OCI-LY7 (cell line): ENCODE data around the gene GAR1. TPM values are rescaled to one million over a fixed set of nuclear protein-coding genes. Genes with fewer than 3 reads are reported as not detected.

Experiments
- BruUV-seq: library from RNA; stranded (reverse); fragments of 400-500 nt; replicated peaks from 2 replicates; lab custom pipeline; 2021; lab: Mats Ljungman, UMichigan
- CTCF ChIA-PET: fragments of 300-600 bp; sonication (Branson Sonifier 250); formaldehyde crosslinking; loops from one replicate; lab custom pipeline; 2022; ENCODE audit warnings: antibody characterized with exemption; ENCODE audit not compliant: unreplicated experiment; lab: Charles Lee
- POLR2A ChIA-PET: fragments of 300-600 bp; sonication (Branson Sonifier 250); formaldehyde crosslinking; loops from one replicate; lab custom pipeline; 2022; ENCODE audit warnings: antibody characterized with exemption; lab: Charles Lee
- DNase-seq: peaks from one replicate; pipeline ENCODE4 v3.0.0-alpha.2; 2015; ENCODE audit warnings: low spot score
- H2AFZ ChIP-seq: fragments of 200-600 bp; sonication (generic), shearing (Covaris generic); 2 replicates; pipeline ENCODE4 v1.6.1; 2014; ENCODE audit warnings: mild to moderate bottlenecking, antibody characterized with exemption, low read length, moderate library complexity
- H3K27ac ChIP-seq: fragments of 200-600 bp; sonication (generic); 2 replicates; pipeline ENCODE4 v1.5.1; 2014; ENCODE audit warnings: mixed run types, low read depth, mild to moderate bottlenecking, moderate library complexity, low read length, inconsistent platforms; ENCODE audit not compliant: poor library complexity, severe bottlenecking
- H3K36me3 ChIP-seq: fragments of 200-600 bp; sonication (generic); 2 replicates; pipeline ENCODE4 v1.6.1; 2014; ENCODE audit warnings: mild to moderate bottlenecking, antibody characterized with exemption, low read length, moderate library complexity, mixed read lengths; ENCODE audit not compliant: insufficient read depth
- H3K4me1 ChIP-seq: fragments of 200-600 bp; sonication (generic); 2 replicates; pipeline ENCODE4 v1.5.1; 2014; ENCODE audit warnings: mild to moderate bottlenecking, low read length; ENCODE audit not compliant: insufficient read depth, poor library complexity, severe bottlenecking
- H3K4me2 ChIP-seq: fragments of 200-600 bp; sonication (generic); 2 replicates; pipeline ENCODE4 v1.6.1; 2014; ENCODE audit warnings: mild to moderate bottlenecking, low read length
- H3K4me3 ChIP-seq: fragments of 200-600 bp; sonication (generic); 2 replicates; pipeline ENCODE4 v1.5.1; 2014; ENCODE audit warnings: mild to moderate bottlenecking, low read depth, low read length; ENCODE audit not compliant: poor library complexity, severe bottlenecking
- H3K79me2 ChIP-seq: fragments of 200-600 bp; sonication (generic); 2 replicates; pipeline ENCODE4 v1.6.1; 2016; ENCODE audit warnings: low read depth, mild to moderate bottlenecking, low read length, moderate library complexity, mixed read lengths; ENCODE audit not compliant: insufficient read depth
- H3K9me2 ChIP-seq: fragments of 200-600 bp; sonication (generic); 2 replicates; pipeline ENCODE4 v1.6.1; 2016; ENCODE audit warnings: mild to moderate bottlenecking, low read length, mixed read lengths; ENCODE audit not compliant: insufficient read depth
- H3K9me3 ChIP-seq: fragments of 200-600 bp; sonication (generic); 2 replicates; pipeline ENCODE4 v1.6.1; 2014; ENCODE audit warnings: mild to moderate bottlenecking, mixed run types, low read length, mixed read lengths
- H4K20me1 ChIP-seq: fragments of 200-600 bp; sonication (generic); 2 replicates; pipeline ENCODE4 v1.6.1; 2014; ENCODE audit warnings: mild to moderate bottlenecking, antibody characterized with exemption, low read length, moderate library complexity, mixed read lengths; ENCODE audit not compliant: insufficient read depth
- CTCF ChIP-seq: fragments of 200-600 bp; sonication (generic); conservative IDR thresholded peaks from 2 replicates; pipeline ENCODE4 v1.5.1; 2014; ENCODE audit warnings: mild to moderate bottlenecking, antibody characterized with exemption, low read length, moderate library complexity, mixed read lengths
- EZH2phosphoT487 ChIP-seq: fragments of 200-600 bp; sonication (generic); IDR thresholded peaks from 2 replicates; pipeline ENCODE4 v1.6.1; 2018; ENCODE audit warnings: low read depth, borderline replicate concordance, mild to moderate bottlenecking, mixed run types, antibody characterized with exemption, low read length, moderate library complexity, mixed read lengths
- intact Hi-C: fragments of 100-400 bp; cut with micrococcal nuclease; formaldehyde crosslinking; loops from one replicate; pipeline ENCODE4 v1.10.0; 2022; ENCODE audit not compliant: unreplicated experiment
- total RNA-seq, 2 experiments: library from RNA; depleted of rRNA in 1 of 2; stranded (reverse); fragments of >200 nt in 1 of 2; shearing (Covaris generic) in 1 of 2; gene quantifications; 2 replicates each; pipeline ENCODE4 v1.2.3, GENCODE V29; 2014 to 2022

Gene GAR1
- total RNA-seq, 2 experiments from 2014 or later, result 16.4 to 42.5 TPM

GRCh38 chr4:109816082-109816442 is 500 bp downstream of the GAR1 start:
- peaks cover 43% of the 10 kb centered on the region for H3K36me3 ChIP-seq
- H4K20me1 ChIP-seq, result 0 out of 2 replicates have a peak, but pooled peaks cover 7% of the 10 kb centered on the region
- H3K4me3 ChIP-seq, result peak overlapping the region; percentile 83
- peak overlapping the region; percentile 92 for H2AFZ ChIP-seq
- H3K9me2 ChIP-seq, result no peaks in the 10 kb centered on the region
- peaks cover 22% of the 10 kb centered on the region for H3K4me1 ChIP-seq
- TF ChIP-seq CTCF, result no peak
- peak overlapping the region; percentile 67 for H3K4me2 ChIP-seq
- intact Hi-C loops, result loop anchor here (5.0 to 10.0 kb wide), 3 partner anchors 89 to 379 kb away; partner anchors contain the start of genes CASP6 and ELOVL6
- POLR2A ChIA-PET, result interaction anchor here (0.7 to 2.1 kb wide), 5 partner anchors 9 to 387 kb away, joined by 3 to 9 read pairs (median 3); no protein-coding TSS in a partner anchor
- BruUV-seq, result no TSS peak
- peak; percentile 30 for DNase-seq
- H3K27ac ChIP-seq, result peak overlapping the region; percentile 65
- no peaks in the 10 kb centered on the region for H3K9me3 ChIP-seq
- H3K79me2 ChIP-seq, result peaks cover 31% of the 10 kb centered on the region
- CTCF ChIA-PET, result no interaction called here

GRCh38 chr4:109816894-109817293 is 1.3 kb downstream of the GAR1 start:
- DNase-seq, result no peak
- intact Hi-C loops, result loop anchor here (5.0 to 10.0 kb wide), 3 partner anchors 90 to 378 kb away; partner anchors contain the start of genes CASP6 and ELOVL6
- Histone ChIP-seq H3K9me2 (no peaks in the 10 kb centered on the region), H3K4me3 (peak overlapping the region; percentile 83), H3K4me2 (peak overlapping the region; percentile 67), H3K27ac (no peak overlapping the region), H3K36me3 (peaks cover 50% of the 10 kb centered on the region), H4K20me1 (0 out of 2 replicates have a peak, but pooled peaks cover 7% of the 10 kb centered on the region), H2AFZ (no peak overlapping the region), H3K9me3 (no peaks in the 10 kb centered on the region), H3K79me2 (peaks cover 31% of the 10 kb centered on the region), H3K4me1 (peaks cover 22% of the 10 kb centered on the region)
- BruUV-seq, result no TSS peak
- TF ChIP-seq EZH2phosphoT487 (no peak), CTCF (no peak)
- ChIA-PET POLR2A (interaction anchor here (0.7 to 2.1 kb wide), 4 partner anchors 8 to 388 kb away, joined by 3 to 9 read pairs (median 4); no protein-coding TSS in a partner anchor), CTCF (no interaction called here)

- Histone ChIP-seq H3K9me2 (no peaks in the 10 kb centered on the region), H3K4me2 (peak overlapping the region; percentile 67; the same call in 1 of the 2 replicates), H2AFZ (no peak overlapping the region), H3K79me2 (peaks cover 31% of the 10 kb centered on the region), H3K4me3 (no peak overlapping the region), H3K9me3 (no peaks in the 10 kb centered on the region), H3K36me3 (peaks cover 64% of the 10 kb centered on the region), H4K20me1 (0 out of 2 replicates have a peak, but pooled peaks cover 7% of the 10 kb centered on the region), H3K27ac (no peak overlapping the region), H3K4me1 (peaks cover 22% of the 10 kb centered on the region)
- ChIA-PET CTCF (no interaction called here), POLR2A (interaction anchor here (0.6 kb wide), 1 partner anchor 111 kb away, joined by 3 read pairs; no protein-coding TSS in a partner anchor)
- DNase-seq, result no peak
- BruUV-seq, result no TSS peak
- no peak for TF ChIP-seq EZH2phosphoT487
- TF ChIP-seq CTCF, result no peak
- intact Hi-C loops, result loop anchor here (5.0 to 10.0 kb wide), 3 partner anchors 91 to 377 kb away; partner anchors contain the start of genes CASP6 and ELOVL6
Measured at GRCh38 chr4:109818268-109818667, 2.7 kb downstream of the GAR1 start.
